ENCODE measurements around the gene ABCA13. TPM values are rescaled to one million over a fixed set of nuclear protein-coding genes. Genes with fewer than 3 reads are reported as not detected.

Gene ABCA13
- total RNA-seq, 4 donors from 2014 or later = under 0.01 to 0.54 (median 0.04) TPM; not detected in 1

- Histone ChIP-seq H3K4me3 (no peak overlapping the region), H3K27me3 (no peaks in the 10 kb centered on the region), H3K36me3 (no peaks in the 10 kb centered on the region), H3K4me1 (no peaks in the 10 kb centered on the region), H3K27ac (no peak overlapping the region), H3K9me3 (no peaks in the 10 kb centered on the region)
- no peak for TF ChIP-seq EP300 (IDR thresholded peaks at IDR 0.05)
- 47 to 67% methylated on average over 3 to 6 of the region's 6 CpGs for WGBS, 2 donors (ENCODE audit: low coverage in 1 of 2)
- ATAC-seq = no peak
Measured at GRCh38 chr7:48384180-48384752, 213.0 kb downstream of the ABCA13 start.

GRCh38 chr7:48387932-48388331, 216.7 kb downstream of the ABCA13 start:
- Histone ChIP-seq H3K27ac (no peak overlapping the region), H3K9me3 (no peaks in the 10 kb centered on the region), H3K27me3 (no peaks in the 10 kb centered on the region), H3K4me3 (no peak overlapping the region), H3K4me1 (no peaks in the 10 kb centered on the region), H3K36me3 (no peaks in the 10 kb centered on the region)
- TF ChIP-seq CTCF (IDR thresholded peaks at IDR 0.05) (no peak), POLR2A (IDR thresholded peaks at IDR 0.05) (no peak), EP300 (IDR thresholded peaks at IDR 0.05) (no peak), POLR2AphosphoS5 (IDR thresholded peaks at IDR 0.05) (no peak)
- no peak for ATAC-seq
- 71 to 91% methylated on average over 2 of the region's 2 CpGs for WGBS, 2 donors (ENCODE audit: low coverage in 1 of 2)

DNA sequence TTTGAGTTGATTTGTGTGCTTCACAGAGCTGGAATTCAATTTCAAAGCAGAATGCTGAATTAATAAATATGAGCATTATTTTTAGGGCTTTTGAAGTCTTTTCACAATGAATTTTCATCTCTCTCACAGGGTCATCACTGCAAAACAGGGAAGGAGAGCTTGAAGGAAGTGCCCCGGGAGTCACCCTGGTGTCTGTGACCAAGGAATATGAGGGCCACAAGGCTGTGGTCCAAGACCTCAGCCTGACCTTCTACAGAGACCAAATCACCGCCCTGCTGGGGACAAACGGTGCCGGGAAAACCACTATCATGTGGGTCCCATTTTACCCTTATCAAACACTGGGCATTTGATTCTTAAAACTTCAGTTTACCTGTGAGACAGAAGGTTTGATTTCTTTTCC, 217.7 kb downstream of the ABCA13 start:
- Histone ChIP-seq H3K36me3 (no peaks in the 10 kb centered on the region), H3K27ac (no peak overlapping the region), H3K4me1 (no peaks in the 10 kb centered on the region), H3K9me3 (no peaks in the 10 kb centered on the region), H3K4me3 (no peak overlapping the region), H3K27me3 (no peaks in the 10 kb centered on the region)
- ATAC-seq = no peak
- TF ChIP-seq CTCF (IDR thresholded peaks at IDR 0.05) (no peak), POLR2A (IDR thresholded peaks at IDR 0.05) (no peak), POLR2AphosphoS5 (IDR thresholded peaks at IDR 0.05) (no peak), EP300 (IDR thresholded peaks at IDR 0.05) (no peak)
- 83 to 92% methylated on average over 4 of the region's 4 CpGs for WGBS, 2 donors (ENCODE audit: low coverage in 1 of 2)

GRCh38 chr7:48389977-48390376, 218.7 kb downstream of the ABCA13 start:
- Histone ChIP-seq H3K4me3 (no peak overlapping the region), H3K9me3 (no peaks in the 10 kb centered on the region), H3K27me3 (no peaks in the 10 kb centered on the region), H3K36me3 (no peaks in the 10 kb centered on the region), H3K27ac (no peak overlapping the region), H3K4me1 (no peaks in the 10 kb centered on the region)
- TF ChIP-seq POLR2A (IDR thresholded peaks at IDR 0.05) = no peak
- ATAC-seq = no peak
- WGBS, 2 donors (ENCODE audit: low coverage in 1 of 2) = 13 to 26% methylated on average over 2 of the region's 2 CpGs

GRCh38 chr7:48390388-48391327, 219.4 kb downstream of the ABCA13 start:
- no peak overlapping the region for H3K27ac ChIP-seq
- H3K4me1 ChIP-seq = no peaks in the 10 kb centered on the region
- H3K36me3 ChIP-seq = no peaks in the 10 kb centered on the region
- ATAC-seq = no peak
- no peaks in the 10 kb centered on the region for H3K9me3 ChIP-seq
- TF ChIP-seq POLR2A (IDR thresholded peaks at IDR 0.05) (no peak), POLR2AphosphoS5 (IDR thresholded peaks at IDR 0.05) (no peak), CTCF (IDR thresholded peaks at IDR 0.05) (no peak), EP300 (IDR thresholded peaks at IDR 0.05) (no peak)
- 37 to 57% methylated on average over 6 of the region's 6 CpGs for WGBS, 2 donors (ENCODE audit: low coverage in 1 of 2)
- no peak overlapping the region for H3K4me3 ChIP-seq
- H3K27me3 ChIP-seq = no peaks in the 10 kb centered on the region

DNA sequence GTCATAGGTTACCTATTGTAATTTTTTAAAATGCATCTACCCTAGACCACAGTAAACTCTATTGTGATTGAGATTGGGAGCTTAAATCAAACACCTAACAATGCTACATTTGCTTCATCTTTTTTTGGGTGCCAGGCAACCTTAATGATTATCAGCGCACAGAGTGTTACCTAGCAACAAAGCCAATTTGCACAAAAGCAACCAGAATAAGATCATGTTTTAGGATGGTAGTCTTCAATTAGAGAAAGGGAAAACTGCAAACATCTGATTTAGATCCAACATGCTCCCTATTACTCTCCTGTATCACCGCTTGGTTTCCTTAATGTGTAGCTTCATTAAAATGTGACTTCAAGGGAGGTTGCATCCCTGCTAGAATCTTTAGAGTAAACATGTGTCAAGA, 226.9 kb downstream of the ABCA13 start:
- Histone ChIP-seq H3K36me3 (no peaks in the 10 kb centered on the region), H3K27me3 (no peaks in the 10 kb centered on the region), H3K4me1 (no peaks in the 10 kb centered on the region), H3K9me3 (no peaks in the 10 kb centered on the region), H3K4me3 (no peak overlapping the region), H3K27ac (no peak overlapping the region)
- no peak for ATAC-seq
- TF ChIP-seq EP300 (IDR thresholded peaks at IDR 0.05) (no peak), CTCF (IDR thresholded peaks at IDR 0.05) (no peak), POLR2AphosphoS5 (IDR thresholded peaks at IDR 0.05) (no peak), POLR2A (IDR thresholded peaks at IDR 0.05) (no peak)
- WGBS, 2 donors (ENCODE audit: low coverage in 1 of 2) = 85 to 95% methylated on average over 2 of the region's 2 CpGs

Measured in gastroesophageal sphincter (tissue), 4 donors.